ENCODE data around the gene SYTL5. TPM values are rescaled to one million over a fixed set of nuclear protein-coding genes. Genes with fewer than 3 reads are reported as not detected.

Gene SYTL5
- polyA plus RNA-seq (0.05 to 0.15 TPM (median 0.09 TPM) in 3 replicates), polyA minus RNA-seq (0.10 TPM in 1 of 3 replicates, not detected in the others)
- not detected for polyA plus RNA-seq (2011; ENCODE audit: low read depth)
- 0.04 and 0.05 TPM in 2 replicates for polyA plus RNA-seq (2011; cell fraction: cytosol; rRNA removed)
- 0.05 and 0.09 TPM in 2 replicates for polyA plus RNA-seq (2011; cell fraction: nucleus; rRNA removed)
- 0.13 TPM in 1 of 2 replicates, not detected in the other for polyA plus RNA-seq (2012; ENCODE audit: low replicate concordance)
- not detected for polyA minus RNA-seq (2011; cell fraction: cytosol; rRNA and poly(A)+ RNA removed)
- not detected in 2 replicates for polyA minus RNA-seq (2011; cell fraction: nucleus; rRNA and poly(A)+ RNA removed)

- no peaks in the 10 kb centered on the region for H3K9me1 ChIP-seq (ENCODE audit: control insufficient read depth, extremely low read depth, insufficient read depth, low read length)
- no peak within 1 kb of the TSS for H3K4me2 ChIP-seq (ENCODE audit: control insufficient read depth, extremely low read depth, insufficient read depth, low read depth, low read length)
- H2AFZ ChIP-seq (ENCODE audit: control insufficient read depth, low read length), result no peak within 1 kb of the TSS
- DNase-seq (ENCODE audit: low read depth, low spot score), result no peak
- no peak for TF ChIP-seq EZH2 (IDR thresholded peaks at IDR 0.05; ENCODE audit: low read length)
- TF ChIP-seq CTCF (optimal IDR thresholded peaks at IDR 0.05 in 1 of 3, IDR thresholded peaks at IDR 0.05 in 1 of 3, conservative IDR thresholded peaks at IDR 0.05 in 1 of 3; ENCODE audit: extremely low read depth in 1 of 3, insufficient read depth in 2 of 3, low read length in 3 of 3), result no peak
- H3K4me1 ChIP-seq (ENCODE audit: control insufficient read depth, extremely low read depth, insufficient read depth, low read length), result no peaks in the 10 kb centered on the region
- no peak within 1 kb of the TSS for H3K9ac ChIP-seq (ENCODE audit: control insufficient read depth, extremely low read depth, insufficient read depth, low read length)
- FAIRE-seq, result no peak
- dilution Hi-C loops (cut with MboI; ENCODE audit: extremely low pct_ligation_motif_present, low sequenced_read_pairs), result no loop called here
- no peaks in the 10 kb centered on the region for H3K27me3 ChIP-seq (ENCODE audit: control insufficient read depth, extremely low read depth, insufficient read depth, low read length)
- H3K4me3 ChIP-seq (ENCODE audit: control insufficient read depth in 2 of 3, extremely low read depth in 1 of 3, insufficient read depth in 2 of 3, low read depth in 1 of 3, low read length in 3 of 3), result no peak within 1 kb of the TSS
- no peaks in the 10 kb centered on the region for H3K9me3 ChIP-seq (ENCODE audit: control insufficient read depth, low read depth, low read length)
- no peaks in the 10 kb centered on the region for H3K36me3 ChIP-seq (ENCODE audit: control insufficient read depth in 2 of 2, extremely low read depth in 1 of 2, insufficient read depth in 2 of 2, low read length in 2 of 2)
- H3K79me2 ChIP-seq (ENCODE audit: control insufficient read depth, insufficient read depth, low read length), result no peaks in the 10 kb centered on the region
- no peak within 1 kb of the TSS for H3K27ac ChIP-seq (ENCODE audit: control insufficient read depth, insufficient read depth, low read length)
- H4K20me1 ChIP-seq (ENCODE audit: control insufficient read depth, extremely low read depth, insufficient read depth, low read length), result no peaks in the 10 kb centered on the region
Measured at GRCh38 chrX:38006291-38006690, at the start of gene SYTL5. Gene SYTL5, plus strand, starts transcription at chrX:38006553. Its CDS starts 27,337 bp downstream, at chrX:38033890.

- Histone ChIP-seq H3K79me2 (ENCODE audit: control insufficient read depth, insufficient read depth, low read length) (no peaks in the 10 kb centered on the region), H2AFZ (ENCODE audit: control insufficient read depth, low read length) (no peak overlapping the region), H3K9me1 (ENCODE audit: control insufficient read depth, extremely low read depth, insufficient read depth, low read length) (no peaks in the 10 kb centered on the region), H3K27me3 (ENCODE audit: control insufficient read depth, extremely low read depth, insufficient read depth, low read length) (no peaks in the 10 kb centered on the region), H3K4me3 (ENCODE audit: control insufficient read depth in 2 of 3, extremely low read depth in 1 of 3, insufficient read depth in 2 of 3, low read depth in 1 of 3, low read length in 3 of 3) (no peak overlapping the region), H3K4me1 (ENCODE audit: control insufficient read depth, extremely low read depth, insufficient read depth, low read length) (no peaks in the 10 kb centered on the region), H3K27ac (ENCODE audit: control insufficient read depth, insufficient read depth, low read length) (no peak overlapping the region), H3K9ac (ENCODE audit: control insufficient read depth, extremely low read depth, insufficient read depth, low read length) (no peak overlapping the region), H4K20me1 (ENCODE audit: control insufficient read depth, extremely low read depth, insufficient read depth, low read length) (no peaks in the 10 kb centered on the region), H3K36me3 (ENCODE audit: control insufficient read depth in 2 of 2, extremely low read depth in 1 of 2, insufficient read depth in 2 of 2, low read length in 2 of 2) (no peaks in the 10 kb centered on the region), H3K4me2 (ENCODE audit: control insufficient read depth, extremely low read depth, insufficient read depth, low read depth, low read length) (no peak overlapping the region), H3K9me3 (ENCODE audit: control insufficient read depth, low read depth, low read length) (no peaks in the 10 kb centered on the region)
- no peak for TF ChIP-seq EZH2 (IDR thresholded peaks at IDR 0.05; ENCODE audit: low read length)
- no peak for TF ChIP-seq CTCF (optimal IDR thresholded peaks at IDR 0.05 in 1 of 3, IDR thresholded peaks at IDR 0.05 in 1 of 3, conservative IDR thresholded peaks at IDR 0.05 in 1 of 3; ENCODE audit: extremely low read depth in 1 of 3, insufficient read depth in 2 of 3, low read length in 3 of 3)
- FAIRE-seq, result no peak
- dilution Hi-C loops (cut with MboI; ENCODE audit: extremely low pct_ligation_motif_present, low sequenced_read_pairs), result no loop called here
- no peak for DNase-seq (ENCODE audit: low read depth, low spot score)
Measured at GRCh38 chrX:37958525-37959211, 47.7 kb upstream of the SYTL5 start.
